Measurements from ENCODE around the gene B3GAT1.

B3GAT1 gene

GRCh38 chr11:134384406-134384805 lies 27.6 kb downstream of the B3GAT1 start:
- H3K4me3 ChIP-seq (ENCODE audit: low read depth, low read length): no peak overlapping the region
- no peak for TF ChIP-seq CTCF (IDR thresholded peaks at IDR 0.05; ENCODE audit: borderline replicate concordance, insufficient read depth, low read depth, low read length)

DNA sequence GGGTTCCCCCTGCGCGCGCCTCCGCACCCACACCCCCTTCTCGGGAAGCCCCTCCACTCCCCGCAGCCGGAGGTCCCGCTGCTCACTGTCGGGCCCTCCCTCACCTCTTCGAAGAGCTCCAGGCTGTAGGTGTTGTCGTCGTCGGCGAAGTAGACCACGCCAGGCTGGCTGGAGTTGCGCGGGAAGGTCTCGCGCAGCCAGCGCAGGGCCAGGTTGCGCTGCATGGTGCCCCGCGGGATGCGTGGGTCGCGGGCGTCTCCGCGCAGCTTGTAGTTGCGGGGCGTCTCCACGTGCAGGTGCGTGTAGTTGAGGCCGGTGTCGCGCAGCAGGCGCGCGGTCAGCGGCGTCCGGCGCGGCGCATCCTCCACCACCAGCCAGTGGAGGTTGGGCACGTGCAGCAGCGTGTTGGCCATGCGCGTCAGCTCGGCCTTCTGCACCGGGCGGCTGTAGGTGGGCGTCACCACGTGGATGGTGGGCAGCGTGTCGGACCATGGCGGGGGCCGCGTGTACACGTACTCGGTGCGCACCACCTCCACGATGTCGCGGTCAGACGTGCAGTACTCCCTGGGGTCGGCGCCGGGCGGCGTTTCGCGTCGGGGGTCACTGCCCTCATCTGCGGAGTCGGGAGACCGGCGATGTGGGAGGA lies 28.3 kb downstream of the B3GAT1 start:
- no peak overlapping the region for H3K4me3 ChIP-seq (ENCODE audit: low read depth, low read length)
- TF ChIP-seq CTCF (IDR thresholded peaks at IDR 0.05; ENCODE audit: borderline replicate concordance, insufficient read depth, low read depth, low read length): no peak

GRCh38 chr11:134382830-134383229 lies 29.2 kb downstream of the B3GAT1 start:
- no peak overlapping the region for H3K4me3 ChIP-seq (ENCODE audit: low read depth, low read length)
- TF ChIP-seq CTCF (IDR thresholded peaks at IDR 0.05; ENCODE audit: borderline replicate concordance, insufficient read depth, low read depth, low read length): no peak

GRCh38 chr11:134382257-134382656 lies 29.8 kb downstream of the B3GAT1 start:
- H3K4me3 ChIP-seq (ENCODE audit: low read depth, low read length): no peak overlapping the region
- TF ChIP-seq CTCF (IDR thresholded peaks at IDR 0.05; ENCODE audit: borderline replicate concordance, insufficient read depth, low read depth, low read length): no peak

DNA sequence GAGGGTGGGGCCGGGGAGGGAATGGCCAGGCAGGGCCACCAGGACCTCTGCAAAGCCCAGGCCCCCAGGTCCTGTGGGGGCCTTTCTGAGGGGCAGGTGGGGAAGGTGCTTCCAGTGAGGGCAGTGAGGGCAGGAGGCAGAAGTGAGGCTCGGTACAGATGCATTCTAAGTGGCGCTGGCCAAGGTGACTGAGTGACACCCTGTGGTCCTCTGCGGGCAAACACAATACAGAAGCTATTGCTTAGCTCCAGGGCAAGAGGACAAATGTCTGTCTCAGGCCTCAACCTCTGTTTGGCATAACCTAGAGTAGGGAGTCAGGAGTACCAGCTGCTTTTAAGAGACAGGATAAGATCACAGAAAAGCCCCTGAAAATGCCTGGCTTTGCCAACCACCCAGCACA lies 31.3 kb downstream of the B3GAT1 start:
- H3K4me3 ChIP-seq (ENCODE audit: low read depth, low read length): no peak overlapping the region
- TF ChIP-seq CTCF (IDR thresholded peaks at IDR 0.05; ENCODE audit: borderline replicate concordance, insufficient read depth, low read depth, low read length): no peak

DNA sequence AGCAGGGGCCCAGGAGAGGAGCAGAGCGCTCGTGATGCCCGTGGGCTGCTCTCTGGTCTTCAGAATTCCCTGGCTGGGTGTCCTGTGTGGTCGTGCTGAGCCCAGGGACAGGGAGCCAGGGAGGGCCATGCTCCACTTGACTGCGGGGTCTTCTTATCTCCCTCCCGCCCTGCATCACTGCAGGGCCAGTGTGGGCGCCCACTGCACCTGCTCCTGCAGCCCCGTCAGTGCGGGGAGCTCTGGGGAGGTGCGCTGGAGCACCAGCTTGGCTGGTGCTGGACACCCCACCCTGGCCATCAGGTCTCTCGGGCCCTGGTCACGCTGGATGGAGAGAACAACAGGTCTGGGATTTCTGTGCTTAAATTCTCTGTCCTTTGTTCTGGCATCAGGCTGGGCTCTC lies 31.8 kb downstream of the B3GAT1 start:
- TF ChIP-seq CTCF (IDR thresholded peaks at IDR 0.05; ENCODE audit: borderline replicate concordance, insufficient read depth, low read depth, low read length): no peak
- no peak overlapping the region for H3K4me3 ChIP-seq (ENCODE audit: low read depth, low read length)

GRCh38 chr11:134379241-134379640 lies 32.8 kb downstream of the B3GAT1 start:
- no peak overlapping the region for H3K4me3 ChIP-seq (ENCODE audit: low read depth, low read length)
- no peak for TF ChIP-seq CTCF (IDR thresholded peaks at IDR 0.05; ENCODE audit: borderline replicate concordance, insufficient read depth, low read depth, low read length)
